ENCODE results near the gene MEAF6.

Gene MEAF6

DNA sequence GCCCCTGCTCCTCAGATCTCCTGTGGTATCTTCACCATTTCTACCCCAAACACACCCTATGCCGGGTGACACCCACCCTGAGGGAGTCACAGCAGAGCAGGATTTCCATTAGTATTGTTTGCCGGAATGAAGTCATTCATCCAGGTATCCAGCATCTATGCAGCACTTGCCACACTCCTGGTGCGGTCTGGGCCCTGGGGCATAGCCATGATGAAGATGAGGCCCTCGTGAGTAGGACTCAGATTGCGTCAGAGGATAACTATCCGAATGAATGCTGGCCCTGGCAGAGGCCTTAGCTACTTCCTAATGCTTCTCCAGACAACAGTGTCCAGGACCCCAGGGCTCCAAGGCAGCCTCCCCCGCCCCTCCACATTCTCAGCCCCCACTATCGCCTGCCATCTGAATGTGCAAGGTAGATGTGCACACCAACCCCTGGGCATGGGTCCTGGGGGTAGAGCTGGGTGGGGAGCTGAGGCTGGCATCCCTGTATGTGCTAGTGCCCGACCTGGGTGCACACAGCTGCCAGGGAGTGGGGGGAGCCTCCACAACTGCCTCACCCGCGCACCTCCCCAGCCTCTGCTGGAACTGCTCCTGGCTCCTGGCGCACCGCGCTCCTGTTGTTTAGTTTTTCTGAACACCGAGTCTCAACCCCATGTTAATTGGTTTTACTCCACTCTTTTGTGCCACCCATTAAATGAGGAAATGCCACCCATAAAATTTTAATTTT is 65.7 kb downstream of the MEAF6 start:
- ChIA-PET POLR2A (no interaction called here), CTCF (interaction anchor here (1.1 kb wide), 1 partner anchor 21 kb away, joined by 3 read pairs; no protein-coding TSS in a partner anchor)
- TF ChIP-seq HDGF (IDR thresholded peaks at IDR 0.05; ENCODE audit: borderline replicate concordance): no peak
- TF ChIP-seq, protein P1, sequence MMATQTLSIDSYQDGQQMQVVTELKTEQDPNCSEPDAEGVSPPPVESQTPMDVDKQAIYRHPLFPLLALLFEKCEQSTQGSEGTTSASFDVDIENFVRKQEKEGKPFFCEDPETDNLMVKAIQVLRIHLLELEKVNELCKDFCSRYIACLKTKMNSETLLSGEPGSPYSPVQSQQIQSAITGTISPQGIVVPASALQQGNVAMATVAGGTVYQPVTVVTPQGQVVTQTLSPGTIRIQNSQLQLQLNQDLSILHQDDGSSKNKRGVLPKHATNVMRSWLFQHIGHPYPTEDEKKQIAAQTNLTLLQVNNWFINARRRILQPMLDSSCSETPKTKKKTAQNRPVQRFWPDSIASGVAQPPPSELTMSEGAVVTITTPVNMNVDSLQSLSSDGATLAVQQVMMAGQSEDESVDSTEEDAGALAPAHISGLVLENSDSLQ (IDR thresholded peaks at IDR 0.05): no peak
- no peak for TF ChIP-seq TARDBP (IDR thresholded peaks at IDR 0.05)
- no peak for DNase-seq (ENCODE audit: extremely low spot score)

DNA sequence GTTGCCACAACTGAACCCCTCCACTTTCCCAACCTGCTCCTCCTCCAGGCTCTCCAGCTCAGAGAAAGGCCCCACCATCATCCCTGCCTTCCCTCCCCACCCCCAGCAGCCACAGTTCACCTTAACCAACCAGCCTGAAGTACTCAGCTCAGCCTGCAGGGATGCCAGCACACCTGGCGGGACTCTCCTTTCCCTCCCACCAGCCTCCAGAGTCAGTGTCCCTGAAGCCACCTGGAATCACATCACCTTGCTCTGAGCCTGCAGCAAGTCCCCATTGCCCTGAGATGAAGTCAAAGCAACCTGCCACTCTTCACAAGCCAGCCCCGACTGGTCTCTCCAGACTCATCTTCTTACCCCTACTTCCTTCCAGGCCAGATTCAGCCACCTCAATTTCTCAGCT is 66.4 kb downstream of the MEAF6 start:
- TF ChIP-seq FOXK2 (IDR thresholded peaks at IDR 0.05): no peak
- no peak for TF ChIP-seq NFRKB (IDR thresholded peaks at IDR 0.05)
- TF ChIP-seq HDGF (IDR thresholded peaks at IDR 0.05; ENCODE audit: borderline replicate concordance): no peak
- no peak for TF ChIP-seq SP1 (IDR thresholded peaks at IDR 0.05)
- no peak for TF ChIP-seq ZNF384 (IDR thresholded peaks at IDR 0.05)
- TF ChIP-seq LEF1 (IDR thresholded peaks at IDR 0.05; ENCODE audit: borderline replicate concordance): no peak
- no peak for TF ChIP-seq L3MBTL2 (conservative IDR thresholded peaks at IDR 0.05)
- no peak for TF ChIP-seq TARDBP (IDR thresholded peaks at IDR 0.05)
- no peak for TF ChIP-seq FOXA1 (IDR thresholded peaks at IDR 0.05)
- TF ChIP-seq CTBP1 (IDR thresholded peaks at IDR 0.05; ENCODE audit: borderline replicate concordance): no peak
- TF ChIP-seq, protein P1 (IDR thresholded peaks at IDR 0.05): no peak
- ChIA-PET POLR2A (no interaction called here), CTCF (interaction anchor here (0.5 to 0.7 kb wide), 2 partner anchors 25 to 114 kb away, joined by 3 read pairs; no protein-coding TSS in a partner anchor)
- no peak for DNase-seq (ENCODE audit: extremely low spot score)

DNA sequence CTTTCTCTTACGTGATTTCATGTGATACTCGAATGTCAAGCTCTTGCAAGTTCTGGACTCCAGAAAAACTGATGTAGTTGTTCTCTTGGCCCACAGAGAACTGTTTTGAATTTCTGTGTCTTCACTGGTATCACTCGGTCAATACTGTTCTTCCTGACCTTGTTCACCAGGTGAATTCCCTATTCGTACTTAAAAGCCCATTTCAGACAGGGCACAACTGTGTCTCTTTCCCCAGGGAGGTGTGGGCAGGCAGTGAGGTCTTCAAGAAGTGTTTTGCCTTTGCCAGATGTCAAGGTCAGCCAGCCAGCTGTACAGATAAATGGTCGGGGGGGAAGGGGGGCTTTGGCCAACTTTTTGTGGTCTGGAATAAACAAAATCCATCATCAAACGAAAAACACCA is 67.7 kb downstream of the MEAF6 start:
- POLR2A ChIA-PET: no interaction called here

DNA sequence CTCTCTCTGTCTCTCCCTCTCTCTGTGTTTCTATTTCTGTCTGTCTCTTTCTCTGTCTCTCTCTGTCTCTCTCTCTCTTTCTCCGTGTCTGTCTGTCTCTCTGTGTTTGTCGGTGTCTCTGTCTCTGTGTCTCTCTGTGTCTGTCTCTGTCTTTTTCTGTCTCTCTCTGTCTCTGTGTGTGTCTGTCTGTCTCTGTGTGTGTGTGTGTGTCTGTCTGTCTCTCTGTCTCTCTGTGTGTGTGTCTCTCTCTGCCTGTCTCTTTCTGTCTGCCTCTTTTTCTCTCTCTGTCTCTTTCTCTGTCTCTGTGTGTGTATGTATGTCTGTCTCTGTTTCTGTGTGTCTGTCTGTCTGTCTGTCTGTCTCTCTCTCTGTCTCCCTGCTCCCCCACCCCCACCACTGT is 71.9 kb downstream of the MEAF6 start:
- ChIA-PET CTCF (no interaction called here), POLR2A (no interaction called here)
- no peak for DNase-seq (ENCODE audit: extremely low spot score)
- no peak for TF ChIP-seq FOXM1 (IDR thresholded peaks at IDR 0.05; ENCODE audit: borderline replicate concordance)
- no peak for TF ChIP-seq ZNF384 (IDR thresholded peaks at IDR 0.05)
- TF ChIP-seq SUZ12 (IDR thresholded peaks at IDR 0.05): no peak
- no peak for TF ChIP-seq HDGF (IDR thresholded peaks at IDR 0.05; ENCODE audit: borderline replicate concordance)
- no peak for TF ChIP-seq NFRKB (IDR thresholded peaks at IDR 0.05)
- TF ChIP-seq FOXA1 (IDR thresholded peaks at IDR 0.05): no peak
- no peak for TF ChIP-seq BHLHE40 (IDR thresholded peaks at IDR 0.05; ENCODE audit: borderline replicate concordance)
- TF ChIP-seq CTBP1 (IDR thresholded peaks at IDR 0.05; ENCODE audit: borderline replicate concordance): no peak
- TF ChIP-seq, protein P1 (IDR thresholded peaks at IDR 0.05): no peak
- no peak for TF ChIP-seq LEF1 (IDR thresholded peaks at IDR 0.05; ENCODE audit: borderline replicate concordance)
- no peak for TF ChIP-seq ELF4 (IDR thresholded peaks at IDR 0.05)
- no peak for TF ChIP-seq ARNT (IDR thresholded peaks at IDR 0.05)
- TF ChIP-seq FOXK2 (IDR thresholded peaks at IDR 0.05): no peak
- no peak for TF ChIP-seq L3MBTL2 (conservative IDR thresholded peaks at IDR 0.05)
- TF ChIP-seq TARDBP (IDR thresholded peaks at IDR 0.05): no peak
- no peak for TF ChIP-seq SP1 (IDR thresholded peaks at IDR 0.05)

More for the DNA sequence above, 67.7 kb downstream of the MEAF6 start:
- DNase-seq (ENCODE audit: extremely low spot score): no peak
- TF ChIP-seq FOXM1 (IDR thresholded peaks at IDR 0.05; ENCODE audit: borderline replicate concordance) (no peak), ARNT (IDR thresholded peaks at IDR 0.05) (no peak), FOXK2 (IDR thresholded peaks at IDR 0.05) (no peak), SUZ12 (IDR thresholded peaks at IDR 0.05) (no peak), FOXA1 (IDR thresholded peaks at IDR 0.05) (no peak), NFRKB (IDR thresholded peaks at IDR 0.05) (no peak), TARDBP (IDR thresholded peaks at IDR 0.05) (no peak), CTBP1 (IDR thresholded peaks at IDR 0.05; ENCODE audit: borderline replicate concordance) (no peak), ELF4 (IDR thresholded peaks at IDR 0.05) (no peak), L3MBTL2 (conservative IDR thresholded peaks at IDR 0.05) (no peak)
- TF ChIP-seq, protein P1 (IDR thresholded peaks at IDR 0.05): no peak
- CTCF ChIA-PET: no interaction called here
